H7 (cell line): ENCODE measurements around the gene RAMP1. TPM values are rescaled to one million over a fixed set of nuclear protein-coding genes. Genes with fewer than 3 reads are reported as not detected.
A peak's percentile ranks its signal among the peaks of the same experiment; 100 is the strongest.
"Not testable (repeated sequence)": the region's sequence is repeated elsewhere in the genome, so short reads cannot be mapped to it uniquely, and the experiment has no call there.

Source experiments
- DNase-seq: peaks from one replicate; pipeline ENCODE4 v3.0.0; 2012
- H3K27me3 ChIP-seq: 2 replicates; pipeline ENCODE4 v1.6.0; 2011; ENCODE audit warnings: mild to moderate bottlenecking, low read length; ENCODE audit not compliant: control insufficient read depth, insufficient read depth
- H3K36me3 ChIP-seq: replicated peaks from 2 replicates; pipeline ENCODE4 v1.5.1; 2011; ENCODE audit warnings: low read length; ENCODE audit not compliant: control insufficient read depth, insufficient read depth
- H3K4me3 ChIP-seq: 2 replicates; pipeline ENCODE4 v1.5.1; 2011; ENCODE audit warnings: low read depth, mild to moderate bottlenecking, control low read depth, low read length, moderate library complexity; ENCODE audit not compliant: insufficient read depth
- total RNA-seq: library from RNA; depleted of rRNA; stranded (reverse); fragments of >200 nt; shearing (Covaris generic); gene quantifications from 2 replicates; pipeline ENCODE4 v1.2.3, GENCODE V29; 2014; rRNA removed

The RAMP1 gene
- total RNA-seq: 0.17 and 0.78 TPM in 2 replicates

GRCh38 chr2:237859533-237860272, at the start of gene RAMP1:
Gene RAMP1, plus strand, starts transcription at chr2:237859623. Its CDS starts 53 bp downstream, at chr2:237859676.
- Histone ChIP-seq H3K4me3 (peak within 1 kb of the TSS; percentile 37), H3K27me3 (peaks cover 18% of the 10 kb centered on the region), H3K36me3 (no peaks in the 10 kb centered on the region)
- DNase-seq: peak; percentile 80

GRCh38 chr2:237815637-237816036, 43.8 kb upstream of the RAMP1 start:
- H3K27me3 ChIP-seq: no peaks in the 10 kb centered on the region
- H3K36me3 ChIP-seq: no peaks in the 10 kb centered on the region
- no peak for DNase-seq
- H3K4me3 ChIP-seq: no peak overlapping the region

GRCh38 chr2:237816531-237816930, 42.9 kb upstream of the RAMP1 start:
- Histone ChIP-seq H3K36me3 (no peaks in the 10 kb centered on the region), H3K4me3 (no peak overlapping the region), H3K27me3 (no peaks in the 10 kb centered on the region)
- no peak for DNase-seq

GRCh38 chr2:237818066-237818473, 41.4 kb upstream of the RAMP1 start:
- no peaks in the 10 kb centered on the region for H3K36me3 ChIP-seq
- DNase-seq: no peak
- H3K4me3 ChIP-seq: no peak overlapping the region
- no peaks in the 10 kb centered on the region for H3K27me3 ChIP-seq

GRCh38 chr2:237819231-237819630, 40.2 kb upstream of the RAMP1 start:
- Histone ChIP-seq H3K27me3 (no peaks in the 10 kb centered on the region), H3K4me3 (no peak overlapping the region), H3K36me3 (no peaks in the 10 kb centered on the region)
- no peak for DNase-seq

GRCh38 chr2:237820421-237820820, 39.0 kb upstream of the RAMP1 start:
- Histone ChIP-seq H3K27me3 (no peaks in the 10 kb centered on the region), H3K4me3 (no peak overlapping the region)
- DNase-seq: no peak

GRCh38 chr2:237823544-237823943, 35.9 kb upstream of the RAMP1 start:
- Histone ChIP-seq H3K27me3 (no peaks in the 10 kb centered on the region), H3K36me3 (no peaks in the 10 kb centered on the region), H3K4me3 (no peak overlapping the region)
- no peak for DNase-seq

More at GRCh38 chr2:237820421-237820820, 39.0 kb upstream of the RAMP1 start:
- H3K36me3 ChIP-seq: no peaks in the 10 kb centered on the region

GRCh38 chr2:237824085-237824484, 35.3 kb upstream of the RAMP1 start:
- Histone ChIP-seq H3K4me3 (no peak overlapping the region), H3K27me3 (no peaks in the 10 kb centered on the region), H3K36me3 (no peaks in the 10 kb centered on the region)
- DNase-seq: no peak

GRCh38 chr2:237827421-237827987, 31.9 kb upstream of the RAMP1 start:
- no peaks in the 10 kb centered on the region for H3K27me3 ChIP-seq
- no peak for DNase-seq
- no peaks in the 10 kb centered on the region for H3K36me3 ChIP-seq
- H3K4me3 ChIP-seq: no peak overlapping the region

GRCh38 chr2:237830522-237830921, 28.9 kb upstream of the RAMP1 start:
- DNase-seq: no peak
- Histone ChIP-seq H3K36me3 (no peaks in the 10 kb centered on the region), H3K4me3 (no peak overlapping the region), H3K27me3 (no peaks in the 10 kb centered on the region)

GRCh38 chr2:237833546-237833945, 25.9 kb upstream of the RAMP1 start:
- Histone ChIP-seq H3K36me3 (no peaks in the 10 kb centered on the region), H3K4me3 (no peak overlapping the region), H3K27me3 (no peaks in the 10 kb centered on the region)
- no peak for DNase-seq

- Histone ChIP-seq H3K4me3 (no peak overlapping the region), H3K36me3 (no peaks in the 10 kb centered on the region), H3K27me3 (no peaks in the 10 kb centered on the region)
- no peak for DNase-seq
Observed at GRCh38 chr2:237835372-237835771, 24.1 kb upstream of the RAMP1 start.

GRCh38 chr2:237841051-237841450, 18.4 kb upstream of the RAMP1 start:
- no peaks in the 10 kb centered on the region for H3K36me3 ChIP-seq
- no peaks in the 10 kb centered on the region for H3K27me3 ChIP-seq
- no peak for DNase-seq
- H3K4me3 ChIP-seq: no peak overlapping the region

- not testable (repeated sequence) for H3K4me3 ChIP-seq, DNase-seq, H3K27me3 ChIP-seq, H3K36me3 ChIP-seq
Observed at GRCh38 chr2:237848940-237849339, 10.5 kb upstream of the RAMP1 start.

GRCh38 chr2:237854295-237854694, 5.1 kb upstream of the RAMP1 start:
- H3K27me3 ChIP-seq: peaks cover 6% of the 10 kb centered on the region
- H3K4me3 ChIP-seq: no peak overlapping the region
- no peak for DNase-seq
- no peaks in the 10 kb centered on the region for H3K36me3 ChIP-seq
